HG03575 (cell line): ENCODE measurements around the gene DCLRE1C.
"Not testable (repeated sequence)": the region's sequence is repeated elsewhere in the genome, so short reads cannot be mapped to it uniquely, and the experiment has no call there.

Experiments
- ATAC-seq: cut with Tn5 transposase; IDR thresholded peaks from one replicate; pipeline ENCODE4 v1.9.1; 2021; ENCODE audit not compliant: unreplicated experiment, insufficient number of reproducible peaks, low FRiP score; ENCODE audit errors: extremely low read depth

The DCLRE1C gene

DNA sequence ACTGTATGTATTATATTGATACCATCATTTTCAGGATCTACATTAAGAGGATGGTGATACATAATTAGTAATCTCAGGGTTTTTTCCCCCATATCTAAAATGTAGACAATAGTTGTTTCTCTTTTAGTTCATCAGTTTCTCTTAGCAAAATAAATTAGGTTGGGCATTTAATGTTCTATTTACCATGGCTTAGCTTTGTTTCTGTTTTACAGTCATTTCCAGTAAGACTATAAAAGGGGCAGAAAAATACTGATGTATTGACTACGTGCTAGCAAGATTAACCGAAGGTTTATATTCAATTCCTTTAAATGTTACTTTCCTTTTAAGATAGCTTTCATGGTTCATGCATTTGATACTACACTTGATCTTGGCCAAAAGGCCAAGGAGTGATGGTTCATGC is 49.0 kb downstream of the DCLRE1C start:
- ATAC-seq = no peak

DNA sequence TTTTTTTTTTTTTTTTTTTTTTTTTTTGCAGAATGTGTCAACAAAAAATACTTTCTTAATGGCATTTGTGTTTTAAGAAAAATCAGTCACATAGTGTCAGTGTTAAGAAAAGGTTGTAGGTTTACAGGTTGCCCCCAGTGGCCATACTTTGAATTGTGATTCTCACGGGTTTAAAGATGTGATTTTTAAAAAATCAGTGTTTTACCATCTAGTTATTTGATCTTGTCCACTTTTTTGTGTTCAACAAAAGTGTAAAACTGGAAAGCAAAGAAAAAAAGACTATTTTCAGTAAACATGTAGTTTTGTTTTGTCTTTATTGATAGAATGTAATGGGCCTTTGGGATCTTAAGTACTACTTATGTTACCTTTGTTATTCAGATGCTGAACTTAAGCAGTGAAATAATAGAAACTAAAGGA is 49.6 kb downstream of the DCLRE1C start:
- no peak for ATAC-seq

DNA sequence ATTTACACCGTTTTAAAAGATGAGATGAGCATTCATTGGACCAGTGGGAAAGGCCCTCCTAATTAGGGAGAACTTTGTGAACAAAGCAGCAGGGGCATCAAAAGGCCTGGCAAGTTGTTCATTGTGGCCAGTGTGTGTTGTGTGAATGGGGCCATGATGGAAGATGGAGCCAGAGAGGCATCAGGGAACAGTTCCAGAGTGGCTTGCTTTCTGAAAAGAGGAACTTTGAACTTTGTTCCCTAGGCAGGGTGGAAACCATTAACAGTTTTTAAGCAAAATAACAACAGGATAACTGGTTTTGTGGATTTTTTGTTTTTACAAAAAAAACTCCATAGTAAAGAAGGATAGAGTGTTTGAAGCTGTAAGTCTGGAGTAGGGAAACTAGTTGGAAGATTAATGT is 62.7 kb downstream of the DCLRE1C start:
- no peak for ATAC-seq

DNA sequence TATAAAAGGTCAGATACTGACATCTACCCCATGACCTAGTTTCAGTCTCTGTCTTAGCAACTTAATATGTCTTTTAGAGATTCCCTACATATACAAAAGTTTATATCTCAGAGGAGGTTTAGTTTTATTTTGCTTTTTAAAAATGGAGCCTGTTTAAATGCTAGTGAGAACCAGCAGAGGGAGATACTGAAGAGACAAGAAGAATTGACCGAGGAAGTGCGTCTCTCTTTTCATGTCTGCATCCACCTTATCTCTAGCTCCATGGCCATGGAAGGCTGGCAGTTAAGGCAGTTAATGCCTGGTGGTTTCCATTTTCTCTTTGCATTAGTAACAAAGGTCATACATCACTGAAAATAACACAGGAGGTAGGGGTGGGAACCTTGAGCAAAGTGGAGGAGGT is 64.6 kb downstream of the DCLRE1C start:
- ATAC-seq = no peak

DNA sequence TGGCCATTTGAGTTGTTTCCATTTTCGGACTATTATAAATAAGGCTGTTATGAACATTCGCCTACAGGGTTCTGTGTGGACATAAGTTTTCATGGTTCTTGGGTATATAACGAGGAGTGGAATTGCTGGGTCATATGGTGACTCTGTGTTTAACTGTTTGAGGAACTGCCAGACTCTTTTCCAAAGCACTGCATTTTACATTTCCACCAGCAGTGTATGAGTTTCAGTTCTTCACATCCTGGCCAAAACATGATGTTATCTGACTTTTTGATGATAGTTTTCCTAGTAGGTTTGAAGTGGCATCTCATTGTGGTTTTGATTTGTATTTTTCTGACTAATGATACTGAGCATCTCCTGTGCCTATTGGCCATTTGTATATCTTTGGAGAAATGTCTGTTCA is 69.8 kb downstream of the DCLRE1C start:
- no peak for ATAC-seq

DNA sequence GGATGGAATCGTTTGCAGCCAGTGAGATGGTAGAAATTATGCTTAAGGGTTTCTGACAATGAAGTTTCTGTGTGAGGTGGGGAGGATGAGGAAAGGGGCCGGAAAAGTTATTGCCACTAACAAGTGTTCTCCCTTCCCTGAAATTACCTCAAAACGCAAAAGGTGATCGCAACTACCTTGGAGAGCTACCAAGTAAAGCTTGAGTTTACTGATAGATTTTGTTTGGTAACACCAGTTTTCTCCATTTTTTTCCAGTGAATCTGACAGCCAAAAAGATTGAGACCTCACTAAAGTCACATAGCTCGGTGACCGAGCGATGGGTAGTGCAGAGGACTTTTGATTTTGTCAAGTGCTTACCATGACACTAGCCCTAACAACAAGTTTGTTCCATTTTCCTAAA is 73.7 kb downstream of the DCLRE1C start:
- ATAC-seq = no peak

DNA sequence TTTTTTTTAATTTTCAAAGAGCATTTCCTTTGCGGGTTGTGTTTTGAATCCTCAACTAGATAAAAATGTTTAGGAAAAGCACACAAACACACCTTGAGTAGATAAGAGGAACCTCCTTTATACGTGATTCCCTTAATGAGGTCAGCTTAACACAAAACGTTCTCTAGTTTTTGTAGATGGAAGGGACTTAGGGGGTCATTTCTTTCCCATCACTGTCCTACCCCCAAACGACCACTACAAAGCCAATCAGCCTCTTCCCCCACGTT is 74.0 kb downstream of the DCLRE1C start:
- no peak for ATAC-seq

DNA sequence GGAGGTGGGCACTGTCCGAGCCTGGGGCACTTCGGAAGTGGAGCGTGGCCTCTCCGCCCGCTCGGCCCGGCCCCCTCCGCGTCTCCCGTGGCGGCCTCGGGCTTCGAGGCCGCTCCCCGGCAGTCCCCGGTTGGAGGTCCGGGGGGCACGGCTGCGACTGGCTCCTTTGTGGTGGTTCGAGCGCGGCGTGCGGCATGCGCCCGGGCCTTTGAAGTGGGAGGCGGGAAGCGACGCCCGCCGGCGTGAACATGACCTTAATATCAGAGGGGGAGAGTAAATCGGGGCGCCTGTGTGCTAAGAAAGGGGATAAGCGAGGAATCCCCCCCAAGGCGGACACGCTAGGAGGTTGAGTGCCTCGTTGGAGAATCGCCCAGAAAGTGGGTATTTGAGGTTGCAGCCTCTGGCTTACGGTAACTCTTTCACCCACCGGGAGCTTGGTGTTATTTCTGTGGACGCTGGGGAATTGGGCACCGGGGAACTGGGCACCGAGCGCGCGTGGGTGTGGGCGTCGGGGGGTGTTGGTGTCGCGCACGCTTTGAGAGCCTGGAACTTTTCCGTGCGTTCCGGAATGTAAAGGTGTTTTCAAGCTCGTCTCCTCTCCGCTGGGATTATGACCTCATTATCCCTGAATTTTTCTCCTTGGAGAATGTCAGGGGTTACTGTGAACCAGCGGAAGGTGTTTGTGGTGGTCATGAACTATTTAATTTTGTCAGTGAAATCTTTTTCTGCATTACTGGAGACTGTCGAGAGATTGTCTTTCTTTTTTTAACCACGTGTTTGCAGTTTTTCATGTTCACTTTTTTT is 74.6 kb downstream of the DCLRE1C start:
- ATAC-seq = no peak

DNA sequence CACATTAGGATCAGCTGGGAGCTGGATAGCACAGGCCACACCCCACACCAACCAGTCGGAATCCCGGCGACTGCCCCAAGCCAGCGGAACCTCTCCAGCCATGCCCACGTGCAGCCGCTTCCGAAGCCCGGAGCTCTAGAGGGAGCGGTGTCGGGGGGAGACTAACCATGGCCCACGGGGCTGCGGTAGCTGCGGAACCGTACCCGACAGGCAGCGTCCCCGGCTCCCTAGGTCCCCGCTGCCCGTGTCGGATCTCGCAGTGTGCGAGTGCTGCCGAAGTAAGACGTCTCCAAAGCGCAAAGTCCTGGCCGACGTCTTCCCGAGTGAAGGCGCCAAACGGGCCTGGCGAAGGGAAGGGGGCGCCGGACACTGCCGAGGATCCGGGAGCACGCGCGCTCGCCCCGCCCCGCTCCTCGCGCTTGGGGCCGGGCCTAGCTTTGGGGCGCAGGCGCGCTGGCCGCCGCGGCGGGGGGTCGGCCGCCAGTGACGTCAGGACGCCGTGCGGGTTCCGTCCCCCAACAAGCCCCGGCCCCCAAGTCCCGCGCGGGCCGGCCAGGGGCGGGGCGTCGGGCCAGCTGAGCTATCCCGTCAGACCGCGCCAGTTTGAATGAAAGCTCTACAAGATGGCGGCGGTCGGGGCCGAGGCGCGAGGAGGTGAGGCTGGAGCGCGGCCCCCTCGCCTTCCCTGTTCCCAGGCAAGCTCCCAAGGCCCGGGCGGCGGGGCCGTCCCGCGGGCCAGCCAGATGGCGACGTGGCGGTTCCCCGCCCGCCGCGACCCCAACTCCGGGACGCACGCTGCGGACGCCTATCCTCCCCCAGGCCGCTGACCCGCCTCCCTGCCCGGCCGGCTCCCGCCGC is 75.4 kb downstream of the DCLRE1C start, which contains the start of gene SUV39H2:
Gene SUV39H2 (plus strand): TSS at position 601 of the 858 bp plus-strand sequence. CDS start 23 bp downstream, at position 624.
- peak; percentile 54 for ATAC-seq

DNA sequence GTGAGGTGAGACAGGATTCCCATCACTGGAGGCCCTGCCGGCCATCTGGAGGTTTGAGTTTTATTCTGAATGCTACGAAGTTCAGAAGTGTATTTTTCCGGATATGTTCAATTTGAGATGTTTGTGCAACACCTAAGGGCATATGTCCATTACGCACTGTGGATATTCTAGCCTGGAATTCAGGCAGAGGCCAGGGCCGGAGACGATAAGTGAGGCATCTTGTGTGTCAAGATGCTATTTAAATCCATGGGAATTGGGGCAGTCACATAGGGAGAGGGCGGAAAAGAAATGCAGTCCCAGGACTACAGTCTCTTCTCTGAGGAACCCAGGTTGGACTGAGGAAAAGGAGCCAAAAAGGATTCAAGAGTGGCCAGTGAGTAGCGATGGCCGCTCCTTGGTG is 77.1 kb downstream of the DCLRE1C start:
- no peak for ATAC-seq

DNA sequence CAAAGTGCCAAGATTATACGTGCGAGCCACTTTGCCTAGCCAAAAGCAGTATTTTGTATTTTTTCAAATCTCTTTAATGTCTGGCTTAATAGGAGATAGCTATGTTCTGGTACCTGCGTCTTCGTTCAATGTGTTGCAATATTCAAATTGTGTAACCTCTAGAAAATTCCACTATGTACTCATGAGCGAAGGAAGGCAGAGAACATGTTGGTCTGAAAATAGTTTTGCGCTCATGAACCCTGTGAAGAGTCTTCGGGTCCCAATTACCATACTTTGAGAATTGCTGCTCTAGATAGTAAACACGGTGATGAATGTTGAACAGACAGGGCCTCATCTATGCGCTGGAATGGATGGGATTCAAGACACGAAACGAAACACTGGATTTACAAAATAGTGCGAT is 78.0 kb downstream of the DCLRE1C start:
- no peak for ATAC-seq

DNA sequence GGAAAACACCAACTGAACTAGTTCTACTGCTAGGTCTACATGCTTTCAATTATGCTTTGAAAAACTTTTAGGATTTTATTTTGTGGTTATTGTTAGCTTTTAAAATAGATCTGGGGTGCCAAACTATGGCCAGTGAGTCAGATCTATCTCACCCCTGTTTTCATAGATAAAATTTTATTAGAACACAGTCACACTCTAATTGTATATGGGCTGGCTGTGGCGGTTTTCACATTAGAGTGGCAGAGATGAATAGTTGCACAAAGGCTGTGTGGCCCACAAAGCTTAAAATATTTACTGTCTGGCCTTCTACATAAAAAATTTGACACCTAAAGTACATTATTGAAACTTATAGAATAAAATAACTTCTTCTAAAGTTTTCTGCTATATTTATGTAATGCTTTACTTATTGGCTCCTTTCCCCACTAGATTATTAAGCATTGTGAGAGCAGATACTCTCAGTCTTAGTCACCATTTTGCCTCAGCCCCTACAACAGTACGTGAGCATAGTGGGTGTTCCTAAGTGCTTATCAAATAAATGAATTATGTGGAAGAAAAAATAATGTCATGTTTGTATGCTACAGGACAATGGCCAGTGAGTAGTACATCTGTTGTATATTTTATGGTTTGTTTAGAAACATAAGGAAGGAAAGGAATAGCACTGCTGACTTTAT is 80.7 kb downstream of the DCLRE1C start:
- ATAC-seq = no peak

DNA sequence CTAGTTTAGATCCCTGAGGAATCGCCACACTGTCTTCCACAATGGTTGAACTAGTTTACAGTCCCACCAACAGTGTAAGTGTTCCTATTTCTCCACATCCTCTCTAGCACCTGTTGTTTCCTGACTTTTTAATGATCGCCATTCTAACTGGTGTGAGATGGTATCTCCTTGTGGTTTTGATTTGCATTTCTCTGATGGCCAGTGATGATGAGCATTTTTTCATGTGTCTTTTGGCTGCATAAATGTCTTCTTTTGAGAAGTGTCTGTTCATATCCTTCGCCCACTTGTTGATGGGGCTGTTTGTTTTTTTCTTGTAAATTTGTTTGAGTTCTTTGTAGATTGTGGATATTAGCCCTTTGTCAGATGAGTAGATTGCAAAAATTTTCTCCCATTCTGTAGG is 89.0 kb downstream of the DCLRE1C start:
- not testable (repeated sequence) for ATAC-seq

DNA sequence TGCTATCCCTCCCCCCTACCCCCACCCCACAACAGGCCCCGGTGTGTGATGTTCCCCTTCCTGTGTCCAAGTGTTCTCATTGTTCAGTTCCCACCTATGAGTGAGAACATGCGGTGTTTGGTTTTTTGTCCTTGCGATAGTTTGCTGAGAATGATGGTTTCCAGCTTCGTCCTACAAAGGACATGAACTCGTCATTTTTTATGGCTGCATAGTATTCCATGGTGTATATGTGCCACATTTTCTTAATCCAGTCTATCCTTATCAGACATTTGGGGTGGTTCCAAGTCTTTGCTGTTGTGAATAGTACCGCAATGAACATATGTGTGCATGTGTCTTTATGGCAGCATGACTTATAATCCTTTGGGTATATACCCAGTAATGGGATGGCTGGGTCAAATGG is 89.4 kb downstream of the DCLRE1C start:
- not testable (repeated sequence) for ATAC-seq

DNA sequence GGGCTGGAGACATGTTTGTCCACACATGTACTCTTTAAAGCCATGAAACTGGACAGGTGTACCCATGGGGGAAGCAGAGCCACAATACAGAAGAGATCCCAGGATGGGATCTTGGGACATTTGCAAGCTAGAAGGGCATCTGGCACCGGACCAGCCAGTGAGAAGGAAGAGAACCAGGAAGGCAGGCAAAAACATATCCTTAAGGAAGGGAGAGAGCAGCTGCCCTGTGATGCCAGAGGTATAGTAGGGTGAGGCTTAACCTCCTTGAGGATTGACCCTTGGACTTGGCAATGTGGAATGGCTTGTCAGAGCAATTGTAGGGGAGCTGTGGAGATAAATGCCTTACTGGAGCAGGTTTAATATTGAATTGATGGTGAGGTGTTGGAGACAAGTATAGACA is 93.1 kb downstream of the DCLRE1C start:
- ATAC-seq = no peak

DNA sequence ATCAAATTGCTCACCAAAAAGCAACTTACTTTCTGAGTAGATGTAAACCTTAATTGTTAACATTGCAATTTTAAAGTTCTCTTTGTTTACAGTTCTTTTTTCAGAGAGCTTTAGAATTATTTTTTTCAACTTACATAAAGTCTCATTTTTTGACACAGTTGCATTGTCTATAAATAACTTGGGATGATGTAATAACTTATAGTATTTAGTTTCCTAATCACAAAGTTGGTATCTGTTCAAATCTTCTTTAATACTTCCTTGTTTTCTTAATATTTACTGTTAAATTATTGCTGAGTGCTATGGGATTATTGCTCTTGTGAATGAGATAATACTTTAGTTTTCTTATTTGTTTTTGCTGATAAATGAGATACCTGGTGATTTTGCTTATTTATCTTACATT is 94.1 kb downstream of the DCLRE1C start:
- ATAC-seq = no peak

DNA sequence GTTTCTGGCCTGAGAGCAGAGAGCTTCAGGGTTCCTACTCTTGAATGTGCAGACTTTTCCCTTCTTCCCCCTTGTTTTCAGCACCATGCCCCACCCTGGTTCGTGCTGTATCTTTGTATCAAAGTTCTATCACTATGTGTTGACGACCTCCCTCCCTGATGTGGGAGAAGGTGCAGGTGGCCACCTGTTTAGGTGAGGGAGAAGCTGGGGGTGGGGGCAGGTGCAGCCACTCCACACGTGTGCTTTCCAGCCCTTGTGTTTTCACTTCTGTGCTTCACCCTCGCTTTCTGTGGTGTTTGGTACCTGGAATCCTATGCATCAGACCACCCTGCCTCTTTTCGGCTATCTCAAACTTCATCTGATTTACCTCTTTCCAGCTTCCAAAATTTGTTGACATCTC is 94.9 kb downstream of the DCLRE1C start:
- ATAC-seq = no peak

DNA sequence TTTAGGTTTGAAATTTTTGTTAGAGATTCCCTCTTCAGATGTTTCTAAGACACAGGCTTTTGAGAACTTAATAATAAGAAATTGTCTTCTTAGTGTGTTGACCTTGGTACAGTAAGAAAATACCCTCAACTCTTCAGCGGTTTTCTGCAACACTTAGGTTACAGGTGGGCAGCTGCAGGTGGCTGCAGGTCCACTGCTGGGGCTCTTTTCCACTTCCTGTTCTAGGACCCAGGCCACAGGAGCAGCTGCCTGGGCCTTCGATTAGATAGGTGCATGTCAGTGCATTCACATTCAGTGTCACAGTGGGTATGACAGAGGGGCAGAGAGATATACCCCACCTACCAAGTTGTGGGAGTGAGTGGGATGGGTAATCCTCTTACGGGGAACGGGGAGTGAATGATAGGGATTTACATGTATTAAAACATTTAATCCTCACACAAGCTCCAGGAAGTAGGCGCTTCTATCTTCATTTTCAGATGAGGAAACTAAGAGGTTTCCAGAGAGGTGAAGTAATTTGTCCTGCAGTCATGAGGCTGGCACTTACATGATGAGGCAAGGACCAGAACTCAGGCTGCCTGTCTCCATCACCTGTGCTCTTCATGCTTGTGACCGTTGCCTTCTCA is 95.4 kb downstream of the DCLRE1C start:
- no peak for ATAC-seq

DNA sequence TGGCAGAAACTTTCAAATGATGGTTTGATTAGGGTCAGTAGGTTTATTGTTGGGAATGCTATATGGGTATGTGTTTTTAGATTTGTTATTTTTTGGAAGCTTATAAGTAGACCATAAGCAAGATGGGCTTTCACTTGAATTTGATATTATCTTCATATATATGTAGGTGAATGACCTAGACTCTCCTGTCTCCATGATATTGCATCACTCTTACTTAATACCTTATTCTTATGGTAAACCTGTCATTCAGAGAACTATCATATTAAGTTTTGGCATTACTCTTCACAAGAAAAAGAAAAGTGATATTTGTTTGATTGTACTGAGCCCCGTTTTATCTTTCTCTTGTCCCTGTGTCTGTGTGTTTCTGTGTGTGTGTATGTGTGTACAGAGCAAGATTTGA is 98.4 kb downstream of the DCLRE1C start:
- no peak for ATAC-seq
